ENCODE measurements around the gene RBFOX1.

The RBFOX1 gene

GRCh38 chr16:7534749-7535148 lies 202.1 kb downstream of the RBFOX1 start:
- DNase-seq, result no peak

GRCh38 chr16:7541026-7541425 lies 208.4 kb downstream of the RBFOX1 start:
- no peak for DNase-seq

GRCh38 chr16:7545251-7545650 lies 212.6 kb downstream of the RBFOX1 start:
- DNase-seq, result no peak

GRCh38 chr16:7546948-7547347 lies 214.3 kb downstream of the RBFOX1 start:
- no peak for DNase-seq

- DNase-seq, result no peak
Measured at GRCh38 chr16:7547736-7548135, 215.1 kb downstream of the RBFOX1 start.

- DNase-seq, result no peak
Measured at GRCh38 chr16:7548796-7549318, 216.2 kb downstream of the RBFOX1 start.

- no peak for DNase-seq
Measured at GRCh38 chr16:7550096-7550495, 217.5 kb downstream of the RBFOX1 start.

GRCh38 chr16:7555459-7555858 lies 222.8 kb downstream of the RBFOX1 start:
- DNase-seq, result no peak

- no peak for DNase-seq
Measured at GRCh38 chr16:7561908-7562405, 229.3 kb downstream of the RBFOX1 start.

GRCh38 chr16:7566360-7566759 lies 233.7 kb downstream of the RBFOX1 start:
- no peak for DNase-seq

GRCh38 chr16:7571366-7571765 lies 238.7 kb downstream of the RBFOX1 start:
- DNase-seq, result no peak

- DNase-seq, result no peak
Measured at GRCh38 chr16:7577588-7577987, 244.9 kb downstream of the RBFOX1 start.

GRCh38 chr16:7579454-7579853 lies 246.8 kb downstream of the RBFOX1 start:
- no peak for DNase-seq

GRCh38 chr16:7581175-7581574 lies 248.5 kb downstream of the RBFOX1 start:
- no peak for DNase-seq

- no peak for DNase-seq
Measured at GRCh38 chr16:7583396-7583795, 250.8 kb downstream of the RBFOX1 start.

- no peak for DNase-seq
Measured at GRCh38 chr16:7584561-7584960, 251.9 kb downstream of the RBFOX1 start.

GRCh38 chr16:7585705-7586104 lies 253.1 kb downstream of the RBFOX1 start:
- no peak for DNase-seq

GRCh38 chr16:7590934-7591333 lies 258.3 kb downstream of the RBFOX1 start:
- DNase-seq, result no peak

- DNase-seq, result no peak
Measured at GRCh38 chr16:7596308-7596707, 263.7 kb downstream of the RBFOX1 start.

- DNase-seq, result peak; percentile 9
Measured at GRCh38 chr16:7597677-7598076, 265.0 kb downstream of the RBFOX1 start.

- DNase-seq, result peak; percentile 2
Measured at GRCh38 chr16:7601100-7601499, 268.5 kb downstream of the RBFOX1 start.

GRCh38 chr16:7602291-7602950 lies 269.8 kb downstream of the RBFOX1 start:
- DNase-seq, result no peak

- DNase-seq, result no peak
Measured at GRCh38 chr16:7605812-7606211, 273.2 kb downstream of the RBFOX1 start.

GRCh38 chr16:7612671-7613070 lies 280.0 kb downstream of the RBFOX1 start:
- no peak for DNase-seq

- DNase-seq, result no peak
Measured at GRCh38 chr16:7613518-7613917, 280.9 kb downstream of the RBFOX1 start.
